ENCODE data around the gene ATP8A2. TPM values are rescaled to one million over a fixed set of nuclear protein-coding genes. Genes with fewer than 3 reads are reported as not detected.

ATP8A2 gene
- total RNA-seq, 2 experiments from 2014 or later, result not detected

DNA sequence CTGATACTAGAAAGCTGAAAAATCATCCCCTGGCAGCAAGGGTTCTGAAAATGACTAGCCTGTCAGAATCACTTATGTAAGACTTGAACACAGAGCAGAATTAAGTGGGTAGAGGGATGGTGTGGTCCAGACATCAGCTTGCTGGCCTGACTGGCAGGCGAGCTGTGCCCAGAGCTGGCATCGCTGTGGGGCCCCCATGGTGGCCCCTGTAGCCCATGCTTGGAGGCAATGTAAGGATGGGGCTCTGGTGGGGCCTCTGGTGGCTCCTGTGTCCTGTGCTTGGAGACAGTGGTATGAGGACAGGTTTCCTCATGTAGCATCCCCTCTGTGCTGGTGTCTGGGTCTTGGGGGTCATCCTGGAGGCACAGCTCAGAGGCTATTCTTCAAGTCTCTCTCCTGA is 347.9 kb downstream of the ATP8A2 start:
- Histone ChIP-seq H4K20me1 (ENCODE audit: insufficient read depth, low read length) (no peaks in the 10 kb centered on the region), H3K79me2 (ENCODE audit: insufficient read depth, low read depth, low read length) (no peaks in the 10 kb centered on the region), H3K27ac (ENCODE audit: low read depth, low read length, poor library complexity, severe bottlenecking) (no peak overlapping the region), H2AFZ (ENCODE audit: low read length) (no peak overlapping the region), H3K9me2 (ENCODE audit: insufficient read depth, low read length) (no peaks in the 10 kb centered on the region), H3K36me3 (ENCODE audit: insufficient read depth, low read length) (no peaks in the 10 kb centered on the region), H3K4me3 (ENCODE audit: low read depth, low read length, poor library complexity, severe bottlenecking) (no peak overlapping the region), H3K4me2 (ENCODE audit: low read length) (no peak overlapping the region), H3K4me1 (ENCODE audit: insufficient read depth, low read length, poor library complexity, severe bottlenecking) (no peaks in the 10 kb centered on the region), H3K9me3 (ENCODE audit: low read length) (no peaks in the 10 kb centered on the region)
- CTCF ChIA-PET (ENCODE audit: unreplicated experiment), result no interaction called here
- BruUV-seq (replicated peaks), result no TSS peak
- no peak for DNase-seq (ENCODE audit: low spot score)
- TF ChIP-seq, protein P1, sequence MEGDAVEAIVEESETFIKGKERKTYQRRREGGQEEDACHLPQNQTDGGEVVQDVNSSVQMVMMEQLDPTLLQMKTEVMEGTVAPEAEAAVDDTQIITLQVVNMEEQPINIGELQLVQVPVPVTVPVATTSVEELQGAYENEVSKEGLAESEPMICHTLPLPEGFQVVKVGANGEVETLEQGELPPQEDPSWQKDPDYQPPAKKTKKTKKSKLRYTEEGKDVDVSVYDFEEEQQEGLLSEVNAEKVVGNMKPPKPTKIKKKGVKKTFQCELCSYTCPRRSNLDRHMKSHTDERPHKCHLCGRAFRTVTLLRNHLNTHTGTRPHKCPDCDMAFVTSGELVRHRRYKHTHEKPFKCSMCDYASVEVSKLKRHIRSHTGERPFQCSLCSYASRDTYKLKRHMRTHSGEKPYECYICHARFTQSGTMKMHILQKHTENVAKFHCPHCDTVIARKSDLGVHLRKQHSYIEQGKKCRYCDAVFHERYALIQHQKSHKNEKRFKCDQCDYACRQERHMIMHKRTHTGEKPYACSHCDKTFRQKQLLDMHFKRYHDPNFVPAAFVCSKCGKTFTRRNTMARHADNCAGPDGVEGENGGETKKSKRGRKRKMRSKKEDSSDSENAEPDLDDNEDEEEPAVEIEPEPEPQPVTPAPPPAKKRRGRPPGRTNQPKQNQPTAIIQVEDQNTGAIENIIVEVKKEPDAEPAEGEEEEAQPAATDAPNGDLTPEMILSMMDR (conservative IDR thresholded peaks at IDR 0.05; ENCODE audit: low read length), result no peak
- TF ChIP-seq EZH2phosphoT487 (IDR thresholded peaks at IDR 0.05; ENCODE audit: borderline replicate concordance, low read depth, low read length), result no peak
- POLR2A ChIA-PET, result interaction anchor here (0.7 kb wide), 2 partner anchors 48 to 58 kb away, joined by 3 read pairs; no protein-coding TSS in a partner anchor
- intact Hi-C loops (cut with micrococcal nuclease; ENCODE audit: unreplicated experiment), result no loop called here

DNA sequence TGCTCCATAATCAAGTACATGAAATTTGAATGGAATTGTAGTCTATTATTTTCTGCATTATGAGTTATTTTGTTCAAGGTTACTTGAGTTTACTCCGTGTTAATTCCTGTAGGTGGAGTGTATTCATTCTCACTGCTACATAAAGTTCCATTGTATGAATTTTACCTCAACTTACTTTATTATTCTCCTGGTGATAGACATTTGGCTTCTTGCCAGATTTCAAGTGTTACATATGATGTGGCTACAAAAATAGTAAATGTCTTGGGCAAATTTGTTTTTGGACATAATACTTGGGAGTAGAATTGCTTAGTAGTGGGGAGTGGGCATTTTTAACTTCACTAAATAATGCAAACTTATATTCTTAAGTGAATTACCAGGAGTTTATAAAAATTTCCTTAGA is 351.1 kb downstream of the ATP8A2 start:
- Histone ChIP-seq H3K27ac (ENCODE audit: low read depth, low read length, poor library complexity, severe bottlenecking) (no peak overlapping the region), H3K4me3 (ENCODE audit: low read depth, low read length, poor library complexity, severe bottlenecking) (no peak overlapping the region), H3K9me2 (ENCODE audit: insufficient read depth, low read length) (no peaks in the 10 kb centered on the region), H3K79me2 (ENCODE audit: insufficient read depth, low read depth, low read length) (no peaks in the 10 kb centered on the region), H3K36me3 (ENCODE audit: insufficient read depth, low read length) (no peaks in the 10 kb centered on the region), H3K4me1 (ENCODE audit: insufficient read depth, low read length, poor library complexity, severe bottlenecking) (no peaks in the 10 kb centered on the region), H3K9me3 (ENCODE audit: low read length) (no peaks in the 10 kb centered on the region), H3K4me2 (ENCODE audit: low read length) (no peak overlapping the region), H2AFZ (ENCODE audit: low read length) (no peak overlapping the region), H4K20me1 (ENCODE audit: insufficient read depth, low read length) (no peaks in the 10 kb centered on the region)
- intact Hi-C loops (cut with micrococcal nuclease; ENCODE audit: unreplicated experiment), result no loop called here
- no TSS peak for BruUV-seq (replicated peaks)
- no peak for DNase-seq (ENCODE audit: low spot score)
- no peak for TF ChIP-seq EZH2phosphoT487 (IDR thresholded peaks at IDR 0.05; ENCODE audit: borderline replicate concordance, low read depth, low read length)
- TF ChIP-seq, protein P1 (conservative IDR thresholded peaks at IDR 0.05; ENCODE audit: low read length), result no peak
- CTCF ChIA-PET (ENCODE audit: unreplicated experiment), result no interaction called here
- POLR2A ChIA-PET, result no interaction called here

DNA sequence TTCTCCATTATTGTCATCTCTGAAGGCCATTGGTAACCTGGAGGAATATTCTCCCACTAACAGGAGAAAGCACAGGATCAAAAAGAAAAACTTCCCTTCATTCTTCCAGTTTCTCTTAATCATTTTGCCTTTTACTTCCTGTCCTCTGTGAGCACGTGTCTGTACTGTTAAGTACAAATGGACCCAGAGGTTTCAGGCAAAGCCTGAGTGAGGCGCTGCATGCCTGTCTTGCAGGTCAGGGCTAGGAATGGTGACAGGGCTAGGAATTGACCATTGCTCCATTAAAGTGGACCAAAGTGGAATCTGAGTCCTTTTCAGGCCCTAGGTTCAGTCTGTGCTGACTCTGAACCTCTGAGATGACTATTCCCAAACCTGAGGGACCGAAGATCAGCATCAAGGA is 353.3 kb downstream of the ATP8A2 start:
- Histone ChIP-seq H3K4me3 (ENCODE audit: low read depth, low read length, poor library complexity, severe bottlenecking) (no peak overlapping the region), H4K20me1 (ENCODE audit: insufficient read depth, low read length) (no peaks in the 10 kb centered on the region), H3K9me3 (ENCODE audit: low read length) (no peaks in the 10 kb centered on the region), H3K36me3 (ENCODE audit: insufficient read depth, low read length) (no peaks in the 10 kb centered on the region), H3K27ac (ENCODE audit: low read depth, low read length, poor library complexity, severe bottlenecking) (no peak overlapping the region), H3K4me2 (ENCODE audit: low read length) (no peak overlapping the region), H2AFZ (ENCODE audit: low read length) (no peak overlapping the region), H3K79me2 (ENCODE audit: insufficient read depth, low read depth, low read length) (no peaks in the 10 kb centered on the region), H3K4me1 (ENCODE audit: insufficient read depth, low read length, poor library complexity, severe bottlenecking) (no peaks in the 10 kb centered on the region), H3K9me2 (ENCODE audit: insufficient read depth, low read length) (no peaks in the 10 kb centered on the region)
- intact Hi-C loops (cut with micrococcal nuclease; ENCODE audit: unreplicated experiment), result no loop called here
- no TSS peak for BruUV-seq (replicated peaks)
- TF ChIP-seq EZH2phosphoT487 (IDR thresholded peaks at IDR 0.05; ENCODE audit: borderline replicate concordance, low read depth, low read length), result no peak
- TF ChIP-seq, protein P1 (conservative IDR thresholded peaks at IDR 0.05; ENCODE audit: low read length), result 0 out of 2 replicates have a peak, but pooled peaks have one; percentile 18
- ChIA-PET POLR2A (interaction anchor here (0.7 kb wide), 1 partner anchor 49 kb away, joined by 3 read pairs; no protein-coding TSS in a partner anchor), CTCF (ENCODE audit: unreplicated experiment) (no interaction called here)
- DNase-seq (ENCODE audit: low spot score), result no peak

All from OCI-LY7 (cell line).